Stimulated activated naive CD8-positive, alpha-beta T cell treated with anti-CD3 and anti-CD28 coated beads, Interleukin-15, Interleukin-2, amounts not matched to agents 100 ng/mL and 50 ng/mL, for 24 hours (primary cell): ENCODE data around the gene PCOLCE2.

ENCODE experiments used
- H3K27ac Mint-ChIP-seq: one replicate; pipeline ENCODE4 v1.8.0; 2021; ENCODE audit warnings: mild to moderate bottlenecking, mixed read lengths
- H3K27me3 Mint-ChIP-seq: one replicate; pipeline ENCODE4 v1.8.0; 2021; ENCODE audit warnings: mixed read lengths
- H3K36me3 Mint-ChIP-seq: one replicate; pipeline ENCODE4 v1.8.0; 2021; ENCODE audit warnings: low read depth, mixed read lengths
- H3K4me1 Mint-ChIP-seq: one replicate; pipeline ENCODE4 v1.8.0; 2021; ENCODE audit warnings: low read depth, mixed read lengths
- H3K4me3 Mint-ChIP-seq: one replicate; pipeline ENCODE4 v1.8.0; 2021; ENCODE audit warnings: mild to moderate bottlenecking, mixed read lengths
- H3K9me3 Mint-ChIP-seq: one replicate; pipeline ENCODE4 v1.8.0; 2021; ENCODE audit warnings: mixed read lengths

The PCOLCE2 gene

DNA sequence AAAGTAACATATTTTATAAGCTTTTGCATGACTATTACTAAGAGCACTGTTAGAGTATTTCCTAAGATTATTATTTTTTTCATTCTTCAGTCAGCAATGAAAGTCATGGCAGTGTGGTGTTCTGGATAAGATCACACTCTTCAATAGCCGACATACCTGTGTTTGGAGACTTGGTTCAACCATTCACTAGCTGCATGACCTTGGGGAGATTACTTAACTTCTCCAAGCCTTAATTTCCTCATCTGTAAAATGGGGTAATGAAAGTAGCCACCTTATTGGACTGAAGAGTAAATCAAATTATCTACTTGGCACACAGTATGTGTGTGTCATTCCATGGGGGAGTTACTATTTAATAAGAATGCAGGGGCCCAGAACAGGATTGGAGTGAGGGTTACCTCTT is 24.5 kb upstream of the PCOLCE2 start:
- H3K4me3 Mint-ChIP-seq = no peak overlapping the region
- no peak overlapping the region for H3K27ac Mint-ChIP-seq
- peaks cover 40% of the 10 kb centered on the region for H3K27me3 Mint-ChIP-seq
- no peaks in the 10 kb centered on the region for H3K36me3 Mint-ChIP-seq
- H3K4me1 Mint-ChIP-seq = no peaks in the 10 kb centered on the region
- H3K9me3 Mint-ChIP-seq = no peaks in the 10 kb centered on the region

- no peak overlapping the region for H3K27ac Mint-ChIP-seq
- no peak overlapping the region for H3K4me3 Mint-ChIP-seq
- no peaks in the 10 kb centered on the region for H3K4me1 Mint-ChIP-seq
- peaks cover 33% of the 10 kb centered on the region for H3K27me3 Mint-ChIP-seq
- H3K36me3 Mint-ChIP-seq = no peaks in the 10 kb centered on the region
- H3K9me3 Mint-ChIP-seq = no peaks in the 10 kb centered on the region
Measured at GRCh38 chr3:142912402-142913172, 23.7 kb upstream of the PCOLCE2 start.

- Mint-ChIP-seq H3K36me3 (no peaks in the 10 kb centered on the region), H3K27ac (no peak overlapping the region), H3K4me3 (no peak overlapping the region), H3K9me3 (no peaks in the 10 kb centered on the region), H3K27me3 (peaks cover 30% of the 10 kb centered on the region), H3K4me1 (no peaks in the 10 kb centered on the region)
Measured at GRCh38 chr3:142910280-142910679, 21.4 kb upstream of the PCOLCE2 start.

DNA sequence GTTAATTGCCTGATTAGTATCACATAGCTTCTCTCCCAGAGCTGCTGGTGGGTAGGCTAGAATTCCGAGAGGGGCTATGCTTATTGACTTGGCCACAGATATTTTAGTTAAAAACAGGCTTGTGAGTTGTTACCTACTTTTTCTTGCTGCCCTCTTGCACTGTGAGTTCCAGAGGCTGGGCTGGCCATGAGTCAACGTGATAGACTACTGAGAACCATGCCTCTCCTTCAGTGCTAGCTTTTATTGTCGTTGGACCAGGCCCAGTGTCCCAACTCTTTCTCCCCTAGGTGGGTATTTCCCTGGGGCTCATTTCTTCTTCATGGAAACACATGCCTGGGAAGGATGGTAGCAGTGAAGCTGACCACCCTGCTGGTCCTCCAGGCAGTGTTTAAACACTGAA is 20.4 kb upstream of the PCOLCE2 start:
- H3K4me3 Mint-ChIP-seq = no peak overlapping the region
- H3K27me3 Mint-ChIP-seq = peaks cover 24% of the 10 kb centered on the region
- peaks cover 6% of the 10 kb centered on the region for H3K4me1 Mint-ChIP-seq

GRCh38 chr3:142907996-142908395 is 19.1 kb upstream of the PCOLCE2 start:
- H3K27ac Mint-ChIP-seq = no peak overlapping the region
- H3K36me3 Mint-ChIP-seq = no peaks in the 10 kb centered on the region
- peaks cover 6% of the 10 kb centered on the region for H3K4me1 Mint-ChIP-seq
- no peaks in the 10 kb centered on the region for H3K9me3 Mint-ChIP-seq
- no peak overlapping the region for H3K4me3 Mint-ChIP-seq
- peaks cover 29% of the 10 kb centered on the region for H3K27me3 Mint-ChIP-seq

More for the DNA sequence above, 20.4 kb upstream of the PCOLCE2 start:
- H3K9me3 Mint-ChIP-seq = no peaks in the 10 kb centered on the region
- no peaks in the 10 kb centered on the region for H3K36me3 Mint-ChIP-seq
- H3K27ac Mint-ChIP-seq = no peak overlapping the region

DNA sequence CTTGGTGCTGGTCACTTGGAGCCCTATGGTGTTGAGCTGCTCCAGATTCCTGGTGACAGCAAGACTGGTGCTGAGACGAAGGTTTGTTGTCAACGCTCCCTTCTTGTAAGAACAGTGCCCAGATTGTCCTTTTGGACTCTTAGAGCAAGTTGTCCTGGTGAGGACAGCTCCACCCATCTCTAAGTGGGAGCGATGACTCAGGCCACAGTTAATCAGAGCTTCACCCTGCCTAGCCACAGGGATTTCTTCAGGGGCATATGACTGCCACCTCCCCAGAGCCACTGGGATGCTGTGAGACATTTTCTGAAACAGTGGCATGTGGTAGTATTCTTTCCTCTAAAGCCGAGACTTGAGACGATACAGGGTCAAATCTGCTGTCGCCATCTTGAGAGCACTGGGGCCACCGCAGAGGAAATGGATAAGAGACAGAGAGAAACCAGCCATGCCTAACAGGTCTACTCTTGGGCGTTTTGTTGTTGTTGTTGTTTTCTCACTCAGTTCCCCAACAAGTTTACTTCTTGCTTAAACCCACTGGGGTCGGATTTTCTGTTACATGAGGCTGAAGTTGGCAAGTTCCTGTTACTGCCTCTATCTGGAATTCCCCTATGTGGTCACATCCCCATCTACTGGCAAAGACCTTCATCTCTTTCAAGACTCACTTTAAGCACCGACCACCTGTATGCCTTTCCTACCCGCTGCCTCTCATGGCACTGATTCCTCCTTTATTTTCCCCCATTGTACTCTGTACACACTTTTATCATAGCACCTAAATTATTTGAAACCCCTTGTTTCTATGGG is 16.0 kb upstream of the PCOLCE2 start:
- Mint-ChIP-seq H3K9me3 (no peaks in the 10 kb centered on the region), H3K4me1 (peaks cover 6% of the 10 kb centered on the region), H3K36me3 (no peaks in the 10 kb centered on the region), H3K27ac (no peak overlapping the region), H3K4me3 (no peak overlapping the region), H3K27me3 (peaks cover 34% of the 10 kb centered on the region)

- no peaks in the 10 kb centered on the region for H3K9me3 Mint-ChIP-seq
- peaks cover 6% of the 10 kb centered on the region for H3K4me1 Mint-ChIP-seq
- H3K36me3 Mint-ChIP-seq = no peaks in the 10 kb centered on the region
- no peak overlapping the region for H3K4me3 Mint-ChIP-seq
- H3K27ac Mint-ChIP-seq = no peak overlapping the region
- H3K27me3 Mint-ChIP-seq = peaks cover 35% of the 10 kb centered on the region
Measured at GRCh38 chr3:142902356-142902755, 13.5 kb upstream of the PCOLCE2 start.

- Mint-ChIP-seq H3K27me3 (peaks cover 27% of the 10 kb centered on the region), H3K36me3 (no peaks in the 10 kb centered on the region), H3K27ac (no peak overlapping the region), H3K9me3 (no peaks in the 10 kb centered on the region), H3K4me3 (no peak overlapping the region), H3K4me1 (no peaks in the 10 kb centered on the region)
Measured at GRCh38 chr3:142898346-142899213, 9.7 kb upstream of the PCOLCE2 start.

GRCh38 chr3:142897807-142898206 is 8.9 kb upstream of the PCOLCE2 start:
- H3K36me3 Mint-ChIP-seq = no peaks in the 10 kb centered on the region
- H3K4me3 Mint-ChIP-seq = no peak overlapping the region
- no peaks in the 10 kb centered on the region for H3K9me3 Mint-ChIP-seq
- H3K27ac Mint-ChIP-seq = no peak overlapping the region
- no peaks in the 10 kb centered on the region for H3K4me1 Mint-ChIP-seq
- H3K27me3 Mint-ChIP-seq = peaks cover 27% of the 10 kb centered on the region

GRCh38 chr3:142896996-142897395 is 8.1 kb upstream of the PCOLCE2 start:
- no peaks in the 10 kb centered on the region for H3K9me3 Mint-ChIP-seq
- H3K4me3 Mint-ChIP-seq = no peak overlapping the region
- H3K27me3 Mint-ChIP-seq = peaks cover 28% of the 10 kb centered on the region
- H3K4me1 Mint-ChIP-seq = no peaks in the 10 kb centered on the region
- no peak overlapping the region for H3K27ac Mint-ChIP-seq
- no peaks in the 10 kb centered on the region for H3K36me3 Mint-ChIP-seq

DNA sequence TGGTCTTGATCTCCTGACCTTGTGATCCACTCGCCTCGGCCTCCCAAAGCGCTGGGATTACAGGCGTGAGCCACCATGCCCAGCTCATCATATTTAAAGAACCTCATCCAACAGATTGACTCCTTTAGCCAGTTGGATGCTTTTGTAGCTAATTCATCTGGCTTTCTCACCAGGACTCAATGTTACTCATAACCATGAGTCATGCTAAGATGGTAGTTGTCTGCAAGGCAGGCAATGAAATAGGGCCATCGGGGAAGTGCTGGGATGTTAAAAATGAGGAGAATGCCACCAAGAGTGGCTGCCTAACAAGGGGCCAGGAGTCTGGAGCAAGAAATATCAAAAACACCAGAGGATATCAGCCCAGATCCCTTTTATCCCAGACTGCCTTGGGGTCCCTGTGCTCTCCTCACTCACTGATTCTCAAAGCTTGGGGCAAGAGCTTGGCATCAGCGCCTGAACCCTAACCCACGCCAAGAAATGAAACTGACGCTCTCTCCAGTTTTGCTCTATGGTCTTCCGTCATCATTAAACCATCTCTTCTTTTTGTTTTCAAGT is 7.4 kb upstream of the PCOLCE2 start:
- Mint-ChIP-seq H3K36me3 (no peaks in the 10 kb centered on the region), H3K27ac (no peak overlapping the region)

DNA sequence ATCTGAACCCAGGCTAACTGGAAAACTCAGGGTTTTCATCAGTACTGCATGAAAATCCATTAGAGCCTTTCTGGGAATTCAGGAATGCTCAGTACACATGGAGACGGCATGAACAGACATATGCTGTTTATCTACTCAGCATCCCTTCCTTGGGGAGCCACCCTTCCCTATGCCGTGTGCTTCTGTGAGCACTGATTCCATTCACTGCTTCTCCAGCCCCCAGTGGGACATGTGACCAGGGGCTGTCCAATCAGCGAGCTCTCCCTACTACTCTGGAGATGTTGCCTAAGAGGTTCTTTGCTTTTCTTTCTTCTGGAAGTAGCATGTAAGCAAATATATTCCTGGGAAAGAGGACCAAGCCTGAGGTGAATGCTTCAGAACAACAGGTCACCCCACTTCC is 5.6 kb upstream of the PCOLCE2 start:
- Mint-ChIP-seq H3K4me3 (no peak overlapping the region), H3K36me3 (no peaks in the 10 kb centered on the region), H3K27me3 (peaks cover 37% of the 10 kb centered on the region), H3K27ac (no peak overlapping the region), H3K9me3 (no peaks in the 10 kb centered on the region), H3K4me1 (peaks cover 2% of the 10 kb centered on the region)

More for the DNA sequence above, 7.4 kb upstream of the PCOLCE2 start:
- Mint-ChIP-seq H3K4me3 (no peak overlapping the region), H3K27me3 (peaks cover 30% of the 10 kb centered on the region), H3K9me3 (no peaks in the 10 kb centered on the region), H3K4me1 (no peaks in the 10 kb centered on the region)

- H3K36me3 Mint-ChIP-seq = no peaks in the 10 kb centered on the region
- H3K4me1 Mint-ChIP-seq = peaks cover 11% of the 10 kb centered on the region
- H3K27me3 Mint-ChIP-seq = peaks cover 37% of the 10 kb centered on the region
- H3K27ac Mint-ChIP-seq = no peak overlapping the region
- no peak overlapping the region for H3K4me3 Mint-ChIP-seq
- H3K9me3 Mint-ChIP-seq = no peaks in the 10 kb centered on the region
Measured at GRCh38 chr3:142892714-142893113, 3.8 kb upstream of the PCOLCE2 start.

DNA sequence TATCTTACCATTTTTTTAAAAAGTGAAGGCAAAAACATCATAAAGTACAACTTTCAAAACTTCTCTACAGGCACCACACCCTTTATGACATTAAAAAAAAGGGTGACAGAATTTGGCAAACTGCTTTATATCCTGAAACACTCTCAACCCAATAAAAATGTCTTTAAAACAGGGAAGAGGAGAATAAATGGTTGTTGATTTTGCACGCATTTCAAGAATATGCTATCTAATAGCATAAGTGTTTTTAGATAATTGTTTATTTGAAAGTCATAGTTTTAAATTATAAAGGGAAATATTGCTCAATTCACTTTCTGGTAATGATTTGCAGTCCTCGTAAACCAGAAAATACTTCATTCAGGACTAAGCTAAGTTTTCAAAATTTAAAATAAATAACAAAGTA is 1.7 kb upstream of the PCOLCE2 start:
- no peaks in the 10 kb centered on the region for H3K36me3 Mint-ChIP-seq
- H3K27me3 Mint-ChIP-seq = peaks cover 58% of the 10 kb centered on the region
- H3K4me1 Mint-ChIP-seq = peaks cover 11% of the 10 kb centered on the region

More for the DNA sequence above, 1.7 kb upstream of the PCOLCE2 start:
- H3K9me3 Mint-ChIP-seq = no peaks in the 10 kb centered on the region
- H3K4me3 Mint-ChIP-seq = no peak overlapping the region
- H3K27ac Mint-ChIP-seq = no peak overlapping the region
